GM18909 (cell line): ENCODE measurements around the gene DPP3.
"Not testable (repeated sequence)": the region's sequence is repeated elsewhere in the genome, so short reads cannot be mapped to it uniquely, and the experiment has no call there.

Source experiments
- ATAC-seq: cut with Tn5 transposase; IDR thresholded peaks from one replicate; pipeline ENCODE4 v1.9.1; 2021; ENCODE audit warnings: mild to moderate bottlenecking; ENCODE audit not compliant: unreplicated experiment, poor library complexity

The DPP3 gene, protein sequence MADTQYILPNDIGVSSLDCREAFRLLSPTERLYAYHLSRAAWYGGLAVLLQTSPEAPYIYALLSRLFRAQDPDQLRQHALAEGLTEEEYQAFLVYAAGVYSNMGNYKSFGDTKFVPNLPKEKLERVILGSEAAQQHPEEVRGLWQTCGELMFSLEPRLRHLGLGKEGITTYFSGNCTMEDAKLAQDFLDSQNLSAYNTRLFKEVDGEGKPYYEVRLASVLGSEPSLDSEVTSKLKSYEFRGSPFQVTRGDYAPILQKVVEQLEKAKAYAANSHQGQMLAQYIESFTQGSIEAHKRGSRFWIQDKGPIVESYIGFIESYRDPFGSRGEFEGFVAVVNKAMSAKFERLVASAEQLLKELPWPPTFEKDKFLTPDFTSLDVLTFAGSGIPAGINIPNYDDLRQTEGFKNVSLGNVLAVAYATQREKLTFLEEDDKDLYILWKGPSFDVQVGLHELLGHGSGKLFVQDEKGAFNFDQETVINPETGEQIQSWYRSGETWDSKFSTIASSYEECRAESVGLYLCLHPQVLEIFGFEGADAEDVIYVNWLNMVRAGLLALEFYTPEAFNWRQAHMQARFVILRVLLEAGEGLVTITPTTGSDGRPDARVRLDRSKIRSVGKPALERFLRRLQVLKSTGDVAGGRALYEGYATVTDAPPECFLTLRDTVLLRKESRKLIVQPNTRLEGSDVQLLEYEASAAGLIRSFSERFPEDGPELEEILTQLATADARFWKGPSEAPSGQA

DNA sequence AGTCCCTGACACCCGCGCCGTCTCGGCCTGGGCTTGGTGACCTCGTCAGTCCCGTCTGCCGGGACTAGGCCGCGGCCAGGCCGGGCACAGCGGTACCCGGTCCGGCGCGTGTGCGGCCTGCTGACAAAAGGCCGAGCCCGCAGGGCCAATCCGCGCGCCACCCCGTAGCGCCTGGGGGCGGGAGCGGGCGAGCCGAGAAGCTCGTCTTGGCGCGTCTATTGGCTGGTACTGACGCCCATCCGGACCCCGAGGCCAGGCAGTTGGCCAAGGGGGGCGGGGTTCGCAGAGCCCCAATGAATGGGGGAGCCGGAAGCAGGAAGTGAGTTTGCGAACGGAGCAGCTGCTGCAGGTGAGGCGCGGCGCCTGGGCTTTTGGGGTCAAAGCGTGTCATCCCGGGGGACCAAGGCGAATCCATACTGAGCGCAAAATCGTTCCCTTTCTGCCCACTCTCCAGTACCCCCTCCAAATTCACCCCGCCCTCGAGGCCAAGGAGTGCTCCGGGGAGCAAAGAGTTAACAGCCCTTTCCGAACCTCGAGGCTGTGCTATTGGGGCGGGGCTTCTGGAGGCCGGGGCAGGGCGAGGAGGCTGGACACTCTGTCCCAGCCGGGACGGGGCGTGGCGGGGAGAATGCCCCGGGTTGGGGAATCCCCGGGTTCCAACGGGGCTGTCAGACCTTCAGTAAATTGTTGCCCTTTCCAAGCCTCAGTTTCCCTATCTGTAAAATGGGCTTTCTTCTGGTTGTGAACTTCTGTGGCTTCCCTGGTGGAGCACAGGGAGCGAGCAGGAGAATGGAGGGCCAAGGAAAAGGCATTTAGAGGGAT lies at the start of gene DPP3:
Gene DPP3 (plus strand): TSS at position 318 of the 822 bp plus-strand sequence. CDS start 1,767 bp downstream, outside the sequence.
- peak; percentile 87 for ATAC-seq

- not testable (repeated sequence) for ATAC-seq
Measured at GRCh38 chr11:66431287-66431686, 48.9 kb upstream of the DPP3 start.

GRCh38 chr11:66431871-66432329 lies 48.3 kb upstream of the DPP3 start:
- not testable (repeated sequence) for ATAC-seq

DNA sequence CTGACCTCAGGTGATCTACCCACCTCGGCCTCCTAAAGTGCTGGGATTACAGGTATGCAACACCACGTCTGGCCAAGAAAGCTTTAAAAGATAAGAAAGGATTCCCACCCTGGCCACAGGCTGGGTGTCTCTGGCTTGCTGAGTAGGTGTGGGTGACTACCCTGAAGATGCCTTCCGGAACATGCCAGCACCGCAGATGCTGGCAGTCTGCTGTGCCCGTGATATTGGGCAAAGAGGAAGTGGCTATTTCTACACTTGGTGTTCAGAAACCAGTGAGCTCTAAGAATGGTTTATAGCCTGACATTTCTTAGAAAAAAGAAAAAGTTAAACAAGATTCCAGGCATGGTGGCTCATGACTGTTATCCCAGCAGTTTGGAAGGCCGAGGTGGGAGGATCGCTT lies 47.6 kb upstream of the DPP3 start:
- no peak for ATAC-seq

DNA sequence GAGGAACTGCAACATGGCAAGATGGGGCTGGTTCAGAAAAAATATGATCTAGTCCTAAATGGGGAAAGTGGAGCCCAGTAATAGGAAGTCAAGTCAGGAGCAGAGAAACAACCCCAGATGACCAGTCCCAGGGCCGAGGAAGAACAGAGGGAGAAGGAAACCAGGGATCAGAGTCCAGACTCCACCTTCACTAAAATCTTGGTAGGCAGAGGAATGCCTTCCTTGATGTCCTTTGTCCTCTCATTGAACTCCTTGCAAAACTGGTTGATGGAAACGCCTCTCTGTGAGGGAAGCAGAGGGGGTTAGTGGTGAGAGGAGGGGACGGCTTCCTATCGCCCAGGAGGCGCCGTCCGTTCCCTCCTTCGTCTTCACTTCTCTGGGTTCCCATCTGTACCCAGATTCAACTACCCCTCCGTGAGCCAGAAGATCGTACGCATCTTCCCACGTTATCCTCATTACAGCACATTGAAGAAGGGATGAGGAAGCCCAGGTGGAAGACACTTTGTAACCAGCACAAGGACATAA lies 42.2 kb upstream of the DPP3 start:
- no peak for ATAC-seq

DNA sequence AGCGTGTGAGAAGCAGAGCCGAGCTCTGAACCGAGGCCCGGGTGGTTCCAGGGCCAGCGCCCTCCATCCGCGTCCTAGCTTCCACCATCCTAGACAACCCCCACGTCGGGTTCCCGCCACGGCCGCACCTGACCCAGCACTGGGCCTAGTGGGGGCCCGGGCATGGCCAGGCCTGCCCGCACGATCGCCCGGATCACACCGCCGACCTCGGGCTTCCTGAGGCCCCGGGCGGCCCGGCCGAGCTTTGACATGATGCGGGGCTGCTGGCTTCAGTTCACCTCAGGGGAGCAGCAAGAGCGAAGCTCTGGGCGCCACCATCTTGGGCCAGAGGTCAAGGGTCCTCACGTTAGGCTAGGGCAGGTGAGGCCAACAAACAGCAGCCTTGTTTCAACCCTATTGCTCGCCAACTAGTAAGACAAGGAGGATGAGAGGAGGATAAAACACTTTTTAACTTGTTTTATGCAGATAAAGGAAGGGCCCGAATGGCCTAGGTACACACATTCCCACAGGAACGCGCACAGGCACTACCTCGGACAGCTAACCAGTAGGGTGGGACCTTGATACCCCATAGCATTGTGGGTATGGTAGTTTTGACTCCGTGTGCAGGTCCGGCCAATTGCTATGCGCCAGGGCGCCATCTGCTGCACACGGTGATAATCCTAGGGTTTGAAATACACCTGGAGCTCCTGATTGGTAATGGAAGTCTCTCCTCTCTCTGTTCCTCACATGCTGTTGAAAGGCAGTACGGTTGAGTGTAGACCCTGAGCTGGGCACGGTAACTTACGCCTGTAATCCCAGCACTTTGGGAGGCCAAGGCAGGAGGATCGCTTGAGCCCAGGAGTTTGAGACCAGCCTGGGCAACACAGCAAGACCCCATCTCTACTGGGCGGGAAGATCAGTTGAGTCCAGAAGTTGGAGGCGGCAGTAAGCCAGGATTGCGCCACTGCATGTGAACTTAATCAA lies 41.4 kb upstream of the DPP3 start, which contains the start of gene MRPL11:
Gene MRPL11 (minus strand): TSS at position 345 of the 963 bp plus-strand sequence. CDS start 94 bp downstream, at position 251.
- peak; percentile 93 for ATAC-seq

DNA sequence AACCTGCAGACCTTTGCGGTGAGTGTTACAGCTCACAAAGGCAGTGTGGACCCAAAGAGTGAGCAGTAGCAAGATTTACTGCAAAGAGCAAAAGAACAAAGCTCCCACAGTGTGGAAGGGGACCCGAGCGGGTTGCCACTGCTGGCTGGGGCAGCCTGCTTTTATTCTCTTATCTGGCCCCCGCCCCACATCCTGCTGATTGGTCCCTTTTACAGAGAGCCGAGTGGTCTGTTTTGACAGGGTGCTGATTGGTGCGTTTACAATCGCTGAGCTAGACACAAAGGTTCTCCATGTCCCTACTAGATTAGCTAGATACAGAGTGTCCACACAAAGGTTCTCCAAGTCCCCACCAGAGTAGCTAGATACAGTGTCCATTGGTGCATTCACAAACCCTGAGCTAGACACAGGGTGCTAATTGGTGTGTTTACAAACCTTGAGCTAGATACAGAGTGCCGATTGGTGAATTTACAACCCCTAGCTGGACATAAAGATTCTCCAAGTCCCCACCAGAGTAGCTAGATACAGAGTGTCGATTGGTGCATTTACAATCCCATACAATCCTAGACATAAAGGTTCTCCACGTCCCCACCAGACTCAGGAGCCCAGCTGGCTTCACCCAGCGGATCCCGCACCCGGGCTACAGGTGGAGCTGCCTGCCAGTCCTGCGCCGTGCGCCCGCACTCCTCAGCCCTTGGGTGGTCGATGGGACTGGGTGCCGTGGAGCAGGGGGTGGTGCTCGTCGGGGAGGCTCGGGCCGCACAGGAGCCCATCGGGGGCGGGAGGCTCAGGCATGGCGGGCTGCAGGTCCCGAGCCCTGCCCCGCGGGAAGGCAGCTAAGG lies 39.9 kb upstream of the DPP3 start:
- not testable (repeated sequence) for ATAC-seq

DNA sequence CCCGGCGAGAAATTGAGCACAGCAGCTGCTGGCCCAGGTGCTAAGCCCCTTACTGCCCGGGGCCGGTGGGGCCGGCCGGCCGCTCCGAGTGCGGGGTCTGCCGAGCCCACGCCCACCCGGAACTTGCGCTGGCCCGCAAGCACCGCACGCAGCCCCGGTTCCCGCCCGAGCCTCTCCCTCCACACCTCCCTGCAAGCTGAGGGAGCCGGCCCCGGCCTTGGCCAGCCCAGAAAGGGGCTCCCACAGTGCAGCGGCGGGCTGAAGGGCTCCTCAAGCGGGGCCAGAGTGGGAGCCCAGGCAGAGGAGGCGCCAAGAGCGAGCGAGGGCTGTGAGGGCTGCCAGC lies 39.3 kb upstream of the DPP3 start:
- ATAC-seq: not testable (repeated sequence)

GRCh38 chr11:66443602-66444001 lies 36.6 kb upstream of the DPP3 start:
- no peak for ATAC-seq

- ATAC-seq: no peak
Measured at GRCh38 chr11:66447012-66447411, 33.2 kb upstream of the DPP3 start.

GRCh38 chr11:66448523-66448922 lies 31.7 kb upstream of the DPP3 start:
- ATAC-seq: no peak

GRCh38 chr11:66450560-66450959 lies 29.7 kb upstream of the DPP3 start:
- no peak for ATAC-seq

DNA sequence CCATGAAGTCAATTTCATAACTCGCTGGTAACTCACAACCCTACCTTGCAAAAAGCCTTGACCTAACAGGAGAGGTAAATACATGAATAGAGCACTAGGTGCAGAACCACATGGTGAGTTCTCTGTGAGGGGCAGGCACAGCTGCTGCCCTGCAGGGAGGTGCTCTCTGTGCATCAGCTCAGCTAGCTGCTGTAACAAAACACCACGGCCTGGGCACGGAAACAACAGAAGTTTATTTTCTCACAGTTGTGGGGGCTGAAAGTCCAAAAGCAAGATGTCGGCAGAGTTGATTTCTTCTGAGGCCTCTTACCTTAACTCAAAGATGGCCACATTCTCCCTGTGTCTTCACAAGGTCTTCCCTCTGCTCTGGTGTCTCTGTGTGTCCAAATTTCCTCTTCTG lies 28.6 kb upstream of the DPP3 start:
- no peak for ATAC-seq

GRCh38 chr11:66454247-66454646 lies 26.0 kb upstream of the DPP3 start:
- no peak for ATAC-seq

DNA sequence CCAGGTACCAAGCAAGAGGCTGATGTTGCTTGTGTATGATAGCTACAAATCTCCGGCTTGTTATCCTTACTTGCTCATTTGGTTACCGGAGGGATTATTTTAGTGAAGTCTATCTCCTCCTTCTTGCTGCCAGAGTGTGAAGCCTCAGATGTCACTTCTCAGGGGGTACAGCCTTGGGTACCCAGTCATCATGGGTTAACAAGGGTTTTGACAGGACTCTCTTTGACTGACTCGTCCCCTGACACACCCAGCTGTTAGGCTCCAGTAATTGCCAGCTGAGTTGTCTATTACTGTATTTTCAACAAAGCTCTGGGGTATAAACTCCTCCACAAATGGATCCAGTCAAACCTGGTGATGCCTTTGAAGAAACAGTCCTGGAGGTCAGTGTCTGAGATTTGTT lies 25.4 kb upstream of the DPP3 start:
- no peak for ATAC-seq

- no peak for ATAC-seq
Measured at GRCh38 chr11:66457826-66458225, 22.4 kb upstream of the DPP3 start.

DNA sequence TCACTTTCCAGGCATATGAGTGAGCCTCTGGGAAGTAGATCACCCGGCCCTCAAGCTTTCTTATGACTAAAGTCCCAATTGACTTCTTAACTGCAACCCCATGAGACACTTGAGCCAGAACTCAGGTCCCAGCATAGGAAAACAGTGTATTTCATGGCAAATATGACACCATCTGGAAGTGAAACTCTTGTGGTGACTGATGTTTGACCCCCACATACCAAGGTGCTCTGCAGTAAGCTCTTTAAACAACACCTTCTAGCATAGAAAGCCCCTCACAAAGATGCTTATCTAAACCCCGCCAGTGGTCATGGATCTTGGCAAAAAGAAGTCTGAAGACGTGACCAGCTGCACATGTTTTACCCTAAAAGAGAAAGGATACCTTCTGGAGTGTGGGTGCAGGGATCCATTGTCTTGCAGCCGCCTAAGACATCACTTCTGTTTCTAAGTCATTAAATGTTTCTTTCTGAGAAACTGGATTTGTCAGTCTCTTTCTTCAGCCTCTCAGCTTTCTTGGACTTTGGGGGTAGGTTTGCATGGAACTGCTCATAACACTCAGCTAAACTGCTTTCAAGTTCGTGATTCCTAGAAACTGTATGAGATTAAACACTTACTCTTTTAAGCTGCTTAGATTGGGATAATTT lies 21.0 kb upstream of the DPP3 start:
- ATAC-seq: no peak

DNA sequence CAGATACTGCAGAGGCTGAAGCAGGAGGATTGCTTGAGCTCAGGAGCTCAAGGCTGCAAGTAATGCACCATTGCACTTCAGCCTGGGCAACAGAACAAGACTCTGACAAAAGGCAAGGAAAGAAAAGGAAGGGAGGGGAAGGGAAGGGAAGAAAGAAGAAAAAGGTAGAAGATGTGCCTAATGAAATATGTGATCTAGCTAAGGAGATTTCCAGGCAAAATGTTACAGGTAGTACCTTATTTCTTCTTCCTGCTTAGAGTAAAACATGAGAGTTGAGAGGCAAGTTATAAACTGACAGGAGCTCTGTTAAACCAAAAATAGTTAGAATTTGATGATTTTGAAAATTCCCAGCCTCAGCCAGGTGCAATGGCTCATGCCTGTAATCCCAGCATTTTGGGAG lies 18.2 kb upstream of the DPP3 start:
- no peak for ATAC-seq
